DLD1 (cell line): Measurements from ENCODE around the gene MED13L.

Experiments used
- in situ Hi-C: cut with HindIII; loops from 2 replicates; pipeline ENCODE4 v1.10.0; 2017; ENCODE audit warnings: low sequenced_read_pairs

The MED13L gene

GRCh38 chr12:115956236-115956635 is 321.3 kb downstream of the MED13L start:
- in situ Hi-C loops = no loop called here

GRCh38 chr12:115953450-115953849 is 324.0 kb downstream of the MED13L start:
- in situ Hi-C loops = no loop called here

- in situ Hi-C loops = no loop called here
Measured at GRCh38 chr12:115953031-115953430, 324.5 kb downstream of the MED13L start.

GRCh38 chr12:115950959-115951358 is 326.5 kb downstream of the MED13L start:
- in situ Hi-C loops = no loop called here

GRCh38 chr12:115949675-115950074 is 327.8 kb downstream of the MED13L start:
- in situ Hi-C loops = no loop called here

GRCh38 chr12:115947696-115948062 is 329.8 kb downstream of the MED13L start:
- in situ Hi-C loops = no loop called here

- in situ Hi-C loops = no loop called here
Measured at GRCh38 chr12:115946867-115947695, 330.4 kb downstream of the MED13L start.

GRCh38 chr12:115946092-115946491 is 331.4 kb downstream of the MED13L start:
- in situ Hi-C loops = no loop called here

GRCh38 chr12:115945491-115945885 is 332.0 kb downstream of the MED13L start:
- in situ Hi-C loops = no loop called here

GRCh38 chr12:115944837-115945490 is 332.5 kb downstream of the MED13L start:
- in situ Hi-C loops = no loop called here

- in situ Hi-C loops = no loop called here
Measured at GRCh38 chr12:115944392-115944742, 333.1 kb downstream of the MED13L start.

GRCh38 chr12:115943630-115944391 is 333.7 kb downstream of the MED13L start:
- in situ Hi-C loops = no loop called here

- in situ Hi-C loops = no loop called here
Measured at GRCh38 chr12:115943310-115943629, 334.2 kb downstream of the MED13L start.

GRCh38 chr12:115942346-115942745 is 335.1 kb downstream of the MED13L start:
- in situ Hi-C loops = no loop called here

- in situ Hi-C loops = no loop called here
Measured at GRCh38 chr12:115941362-115941761, 336.1 kb downstream of the MED13L start.

- in situ Hi-C loops = no loop called here
Measured at GRCh38 chr12:115938794-115939377, 338.6 kb downstream of the MED13L start.

- in situ Hi-C loops = no loop called here
Measured at GRCh38 chr12:115936997-115937916, 340.2 kb downstream of the MED13L start.

- in situ Hi-C loops = no loop called here
Measured at GRCh38 chr12:115934877-115935276, 342.6 kb downstream of the MED13L start.

- in situ Hi-C loops = no loop called here
Measured at GRCh38 chr12:115934046-115934445, 343.4 kb downstream of the MED13L start.

- in situ Hi-C loops = no loop called here
Measured at GRCh38 chr12:115932066-115932465, 345.4 kb downstream of the MED13L start.
